ENCODE results near the gene HPCA. TPM values are rescaled to one million over a fixed set of nuclear protein-coding genes. Genes with fewer than 3 reads are reported as not detected.

HPCA gene
- total RNA-seq, 1 experiment from 2014 or later = 1.2 TPM

DNA sequence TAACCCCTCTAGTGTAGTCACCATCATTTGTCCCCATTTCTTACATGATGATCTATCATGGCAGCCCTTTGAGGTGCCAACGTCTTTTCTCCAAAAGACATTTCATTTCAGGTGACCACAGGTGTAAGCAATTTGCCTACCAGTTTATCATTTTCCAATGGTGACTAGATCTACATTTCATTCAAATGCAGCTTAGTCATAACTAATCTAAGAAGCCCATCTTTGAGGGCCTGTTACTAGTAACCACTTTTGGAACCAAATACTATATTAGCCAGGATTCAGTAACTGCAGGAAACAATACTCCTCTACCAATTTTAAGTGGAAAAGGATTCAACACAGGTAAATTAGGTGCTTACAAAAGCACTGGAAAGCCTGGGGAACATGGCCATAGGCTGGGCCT lies 45.5 kb downstream of the HPCA start:
- H3K18ac ChIP-seq (ENCODE audit: insufficient read length, low read depth, low read length) = no peak overlapping the region
- no CpG with 5 or more reads among the region's 1 CpG for WGBS (ENCODE audit: extremely low coverage, insufficient read length, low lambda C conversion rate)
- H3K23ac ChIP-seq (ENCODE audit: insufficient read length, low read depth, low read length) = no peak overlapping the region
- H3K9ac ChIP-seq (ENCODE audit: extremely low read depth, insufficient read length, low read length) = no peak overlapping the region
- no peak overlapping the region for H4K5ac ChIP-seq (ENCODE audit: insufficient read length, low read depth, low read length)
- no peak overlapping the region for H3K4ac ChIP-seq (ENCODE audit: low read depth, low read length)
- peaks cover 3% of the 10 kb centered on the region; the same call in 1 of the 2 replicates for H3K27me3 ChIP-seq (ENCODE audit: insufficient read depth, low read length)
- no peak overlapping the region for H3K14ac ChIP-seq (ENCODE audit: insufficient read depth, low read length)
- no peaks in the 10 kb centered on the region for H3K79me2 ChIP-seq (ENCODE audit: insufficient read depth, low read length)
- Mint-ChIP-seq H3K36me3 (ENCODE audit: insufficient read depth in 1 of 3, low read depth in 3 of 3) (peaks cover 1 to 3% (median 3%) of the 10 kb centered on the region in 3 experiments; a peak in 6 of 7 replicates), H3K4me3 (no peak overlapping the region), H3K27ac (no peak overlapping the region), H3K9me3 (peaks cover 5 to 6% of the 10 kb centered on the region in 2 experiments; a peak in 3 of 5 replicates), H3K27me3 (ENCODE audit: low read depth) (peaks cover 36% of the 10 kb centered on the region), H3K4me1 (peaks cover 5 to 13% of the 10 kb centered on the region in 2 experiments)
- H3K27ac ChIP-seq (ENCODE audit: insufficient read length, low read depth, low read length) = no peak overlapping the region
- no peak overlapping the region for H2BK20ac ChIP-seq (ENCODE audit: low read depth, low read length, poor library complexity, severe bottlenecking)
- no peak overlapping the region for H2BK5ac ChIP-seq (ENCODE audit: insufficient read length, low read length)
- H3K56ac ChIP-seq (ENCODE audit: insufficient read length, low read depth, low read length) = no peak overlapping the region
- no peak overlapping the region for H3K4me2 ChIP-seq (ENCODE audit: insufficient read depth, insufficient read length, low read length)
- no peak overlapping the region for H2AFZ ChIP-seq (ENCODE audit: low read length)
- no peak overlapping the region for H3T11ph ChIP-seq (ENCODE audit: low read length)
- H2BK120ac ChIP-seq (ENCODE audit: low read depth, low read length, poor library complexity, severe bottlenecking) = no peak overlapping the region
- no peak overlapping the region for H4K8ac ChIP-seq (replicated peaks; ENCODE audit: insufficient read length, low read depth, low read length)
- no peak overlapping the region for H2BK15ac ChIP-seq (ENCODE audit: low read depth, low read length)
- H3K23me2 ChIP-seq (ENCODE audit: insufficient read length, low read depth, low read length, poor library complexity, severe bottlenecking) = no peaks in the 10 kb centered on the region
- no peaks in the 10 kb centered on the region for H3K79me1 ChIP-seq (ENCODE audit: insufficient read depth, low read depth, low read length, poor library complexity, severe bottlenecking)
- H4K20me1 ChIP-seq (ENCODE audit: control insufficient read depth, insufficient read depth, insufficient read length) = no peaks in the 10 kb centered on the region
- no peak overlapping the region for H2BK12ac ChIP-seq (ENCODE audit: insufficient read length, low read depth, low read length)
- no peak for TF ChIP-seq CTCF (conservative IDR thresholded peaks at IDR 0.05)
- H3K4me1 ChIP-seq (ENCODE audit: insufficient read depth, low read length) = no peaks in the 10 kb centered on the region
- DNase-seq = no peak
- no peak overlapping the region for H4K91ac ChIP-seq (ENCODE audit: insufficient read length, low read depth, low read length)
- H2AK5ac ChIP-seq (ENCODE audit: insufficient read length, low read length) = no peak overlapping the region
- H3K9me3 ChIP-seq (ENCODE audit: control insufficient read depth, low read depth, low read length) = no peaks in the 10 kb centered on the region
